NOMO-1 treated with DMSO at 0.1 percent for 48 hours (cell line): Measurements from ENCODE around the gene AXL.
"Not testable (repeated sequence)": the region's sequence is repeated elsewhere in the genome, so short reads cannot be mapped to it uniquely, and the experiment has no call there.

Experiments used
- DNase-seq: peaks from one replicate; lab custom pipeline; 2025; ENCODE audit not compliant: unreplicated experiment; lab: John Stamatoyannopoulos, UW

AXL gene

DNA sequence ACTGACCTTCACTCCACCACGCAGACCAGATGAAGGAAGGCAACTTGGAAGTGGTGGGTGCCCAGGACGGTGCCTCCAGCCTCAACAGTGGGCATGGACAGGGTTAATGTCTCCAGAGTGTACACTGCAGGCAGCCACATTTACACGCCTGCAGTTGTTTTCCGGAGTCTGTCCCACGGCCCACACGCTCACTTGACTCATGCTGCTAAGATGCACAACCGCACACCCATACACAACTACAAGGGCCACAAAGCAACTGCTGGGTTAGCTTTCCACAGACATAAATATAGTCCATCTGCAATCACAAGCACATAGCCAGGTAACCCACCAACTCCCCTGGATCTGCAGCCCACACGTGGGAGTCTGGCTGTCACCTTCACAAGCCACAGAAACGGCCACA lies 12.6 kb upstream of the AXL start:
- DNase-seq: no peak

DNA sequence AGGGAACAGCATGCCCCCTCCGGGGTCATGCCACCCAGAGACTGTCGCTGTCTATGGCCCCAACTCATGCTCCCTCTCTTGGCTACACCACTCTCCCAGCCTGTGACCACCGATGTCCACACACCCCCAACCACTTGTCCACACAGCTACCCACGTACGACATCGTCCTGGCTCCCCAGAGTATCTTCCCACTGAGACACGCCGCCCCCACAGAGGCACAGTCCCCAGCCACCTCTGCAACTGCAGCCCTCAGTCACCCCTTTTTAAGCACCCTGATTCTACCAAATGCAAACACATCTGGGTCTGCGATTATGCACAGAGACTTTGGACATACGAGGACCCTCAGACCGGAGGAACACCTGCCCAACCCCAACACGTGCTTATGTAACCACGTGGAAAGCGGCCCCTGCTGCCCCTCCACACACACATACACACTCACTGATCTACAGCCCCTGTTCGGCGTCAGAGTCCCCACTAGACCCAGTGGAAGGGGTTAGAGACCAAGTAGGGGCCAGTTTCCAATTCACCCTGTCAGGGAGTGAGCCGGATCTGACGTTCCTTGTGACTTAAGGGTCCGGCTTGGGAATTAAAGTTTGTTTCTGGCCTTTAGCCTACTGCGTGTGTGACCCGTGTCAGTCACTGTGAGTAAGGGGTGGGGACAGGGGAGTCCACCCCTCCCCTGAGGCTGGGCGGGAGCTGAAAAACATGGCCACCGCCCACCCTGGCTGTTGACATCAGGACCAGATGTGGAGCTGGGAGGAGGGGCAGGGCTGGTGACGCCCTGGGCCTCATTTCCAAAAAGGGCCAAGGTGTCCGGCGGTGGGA lies 11.9 kb upstream of the AXL start:
- no peak for DNase-seq

DNA sequence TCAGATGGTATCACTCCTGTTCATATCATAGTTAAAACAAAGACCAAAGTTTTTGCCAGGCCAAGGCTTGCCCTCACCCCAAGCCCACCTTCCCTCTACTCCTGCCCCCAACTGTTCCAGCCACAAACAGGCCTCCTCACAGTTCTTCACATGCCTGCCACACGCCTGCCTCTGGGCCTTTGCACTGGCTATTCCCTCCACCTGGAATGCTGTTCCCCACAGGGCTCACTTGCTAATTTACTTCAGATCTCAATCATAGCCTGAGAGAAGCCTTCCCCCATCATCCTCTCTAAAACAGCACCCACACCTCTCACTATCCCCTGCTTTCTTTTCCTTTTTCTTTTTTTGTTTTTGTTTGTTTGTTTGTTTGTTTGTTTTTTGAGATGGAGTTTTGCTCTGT lies 4.9 kb upstream of the AXL start:
- DNase-seq: no peak

- no peak for DNase-seq
Measured at GRCh38 chr19:41217741-41218140, 1.3 kb upstream of the AXL start.

- no peak for DNase-seq
Measured at GRCh38 chr19:41218249-41218614, 791 bp upstream of the AXL start.

DNA sequence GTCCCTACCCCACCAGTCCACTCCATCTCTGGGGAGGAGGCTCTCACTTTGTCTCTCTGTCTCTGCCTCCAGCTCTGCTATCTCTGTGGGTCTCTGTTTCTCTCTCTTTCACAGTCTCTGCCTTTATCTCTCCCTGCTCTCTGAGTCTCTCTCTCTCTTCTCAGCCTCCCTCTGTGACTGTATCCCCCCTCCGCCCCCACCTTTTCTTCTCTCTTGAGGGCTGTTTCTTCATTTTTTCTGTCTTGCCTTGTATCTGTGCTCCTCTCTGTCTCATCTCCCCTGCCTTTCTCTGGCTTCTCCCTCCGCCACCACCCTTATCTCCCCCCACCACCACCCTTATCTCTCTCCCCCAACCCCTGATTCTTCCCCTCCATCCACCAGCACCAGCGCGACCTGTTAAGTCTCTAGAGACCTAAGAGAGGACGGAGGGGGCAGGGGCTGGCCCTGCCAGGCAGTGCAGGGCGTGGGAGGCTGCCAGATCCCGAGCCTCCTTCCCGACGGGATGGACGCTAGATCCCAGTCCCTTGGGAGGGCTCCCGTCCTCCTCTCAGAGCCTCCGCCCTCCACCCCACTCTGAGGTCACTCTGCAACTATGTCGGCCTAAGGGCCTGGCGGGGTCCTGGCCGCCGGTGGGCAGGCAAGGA lies 1.0 kb downstream of the AXL start:
- no peak for DNase-seq

DNA sequence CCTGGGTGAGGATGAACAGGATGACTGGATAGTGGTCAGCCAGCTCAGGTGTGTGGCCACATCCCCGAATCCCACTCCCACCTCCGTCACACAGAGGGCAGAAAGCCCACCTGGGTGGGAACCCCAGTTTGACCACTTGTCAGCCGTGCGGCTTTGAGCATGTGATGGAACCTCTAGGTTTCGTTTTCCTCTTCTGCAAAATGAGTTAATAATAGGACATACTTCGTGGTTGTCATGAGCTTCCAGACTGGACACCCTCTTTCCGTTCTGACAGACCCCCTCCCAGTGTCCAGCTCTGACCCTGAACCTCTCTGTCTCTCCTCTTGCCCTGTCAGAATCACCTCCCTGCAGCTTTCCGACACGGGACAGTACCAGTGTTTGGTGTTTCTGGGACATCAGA lies 1.8 kb downstream of the AXL start:
- no peak for DNase-seq

DNA sequence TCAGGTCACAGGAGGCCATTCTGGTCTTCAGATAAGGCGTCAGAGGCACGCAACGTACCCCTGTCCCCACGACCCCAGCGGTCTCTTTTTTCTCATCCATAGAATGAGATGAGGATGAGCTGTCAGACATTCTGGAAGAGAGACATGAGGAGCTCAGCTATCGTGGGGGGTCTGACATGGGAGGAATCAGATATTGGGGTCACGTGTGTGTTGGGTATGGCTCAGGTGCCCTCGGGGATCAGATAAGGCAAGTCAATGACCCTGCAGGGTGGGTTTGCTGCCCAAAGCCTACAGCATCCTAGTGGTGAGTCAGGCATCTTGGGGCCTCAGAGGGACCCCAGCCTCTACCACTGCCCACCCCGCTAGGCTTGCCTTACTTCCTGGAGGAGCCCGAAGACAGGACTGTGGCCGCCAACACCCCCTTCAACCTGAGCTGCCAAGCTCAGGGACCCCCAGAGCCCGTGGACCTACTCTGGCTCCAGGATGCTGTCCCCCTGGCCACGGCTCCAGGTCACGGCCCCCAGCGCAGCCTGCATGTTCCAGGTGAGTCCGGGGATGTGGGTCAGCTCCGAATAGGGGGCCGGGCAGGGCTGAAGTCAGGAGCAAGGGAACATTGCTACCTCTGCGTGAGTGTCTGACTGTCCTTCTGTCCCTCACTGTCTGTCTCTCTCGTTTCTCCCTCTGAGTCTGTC lies 2.6 kb downstream of the AXL start:
- DNase-seq: no peak

- no peak for DNase-seq
Measured at GRCh38 chr19:41222240-41222639, 3.2 kb downstream of the AXL start.

DNA sequence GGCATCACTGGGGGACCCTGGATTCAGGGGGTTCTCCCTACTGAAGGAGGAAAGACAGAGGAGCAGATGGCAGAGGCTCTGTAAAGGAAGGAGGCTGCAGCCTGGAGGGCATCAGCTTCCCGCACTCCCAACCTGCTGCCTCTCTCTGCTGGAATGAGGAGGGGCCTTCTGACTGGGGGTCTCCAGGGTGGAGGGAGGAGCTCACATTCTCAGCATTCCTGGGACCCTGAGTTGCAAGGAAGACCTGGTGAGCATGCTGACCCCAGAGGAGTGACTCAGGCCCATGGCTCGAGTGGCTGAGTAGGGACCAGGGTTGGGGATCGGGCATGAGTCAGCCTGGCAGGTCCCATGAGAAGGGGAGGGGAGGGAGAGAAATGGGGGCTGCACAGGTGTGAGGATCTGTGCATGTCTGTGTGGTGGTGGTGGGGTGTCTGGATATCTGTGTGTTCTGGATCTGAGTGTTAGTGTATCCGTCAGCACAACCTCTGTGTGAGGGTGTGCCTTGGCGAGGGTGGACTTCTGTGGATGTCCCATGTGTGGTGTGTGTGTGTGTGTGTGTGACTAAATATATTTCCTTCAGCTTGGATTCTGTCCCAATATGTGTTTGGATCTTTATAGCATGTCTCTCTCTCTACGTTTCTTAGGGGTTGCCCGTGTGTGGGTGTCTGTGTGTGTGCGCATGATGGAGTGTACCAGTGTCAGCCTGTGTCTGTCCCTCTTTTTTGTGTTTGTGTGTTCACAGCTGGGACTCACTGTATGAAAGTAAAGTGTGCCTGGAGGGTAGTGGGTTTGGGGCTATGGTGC lies 4.6 kb downstream of the AXL start:
- no peak for DNase-seq

DNA sequence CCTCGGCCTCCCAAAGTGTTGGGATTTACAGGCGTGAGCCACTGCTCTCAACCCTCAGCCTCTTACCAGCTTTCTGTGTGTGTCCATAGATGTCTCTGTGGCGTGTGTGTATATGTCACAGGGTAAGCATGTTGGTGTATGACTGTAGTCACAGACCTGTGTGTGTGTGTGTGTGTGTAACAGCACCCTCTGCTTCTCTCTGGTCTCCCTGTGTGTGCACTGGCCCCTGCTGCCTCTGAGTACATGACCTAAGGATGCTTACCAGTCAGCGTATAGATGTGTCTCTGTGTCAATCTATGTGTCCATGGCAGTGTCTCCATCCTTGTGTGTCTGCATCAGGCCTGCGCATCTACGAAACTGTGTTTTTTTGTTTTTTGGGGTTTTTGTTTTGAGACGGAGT lies 5.6 kb downstream of the AXL start:
- DNase-seq: no peak

DNA sequence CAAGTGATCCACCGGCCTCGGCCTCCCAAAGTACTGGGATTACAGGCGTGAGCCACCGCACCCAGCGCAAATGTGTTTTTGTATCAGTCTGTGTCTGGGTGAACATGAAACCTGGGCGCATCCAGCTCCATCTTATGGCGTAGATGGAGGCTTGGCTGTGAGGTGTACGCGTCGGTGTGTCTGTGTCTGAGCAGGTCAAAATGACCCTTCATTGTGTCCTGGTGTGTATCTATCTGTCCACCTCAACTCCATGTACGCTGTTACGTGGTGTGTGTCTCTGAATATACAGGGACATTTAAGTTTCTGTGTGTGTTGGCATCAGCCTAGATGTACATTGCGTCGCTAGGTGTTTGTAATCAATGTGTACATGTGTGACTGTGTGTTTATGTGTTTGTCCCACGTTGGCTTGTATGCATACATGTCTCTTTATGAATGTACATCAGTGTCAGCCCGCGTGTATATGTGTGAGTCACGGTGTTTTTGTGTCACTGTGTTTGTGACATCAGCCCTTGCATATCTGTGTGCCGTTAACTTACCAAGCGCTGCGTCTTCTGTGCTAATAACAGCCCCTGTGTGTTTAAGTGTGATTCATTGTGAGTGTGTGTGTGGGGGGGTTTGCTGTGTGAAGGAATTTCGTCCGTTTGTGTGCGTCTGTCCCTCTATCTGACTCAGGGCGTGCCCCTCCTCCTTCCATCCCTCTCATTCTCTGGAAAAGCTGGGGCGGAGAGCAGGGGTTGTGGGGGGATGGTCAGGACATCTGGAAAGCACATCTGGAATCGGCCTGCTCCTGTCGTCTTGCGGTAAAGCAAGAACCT lies 6.4 kb downstream of the AXL start:
- DNase-seq: no peak

DNA sequence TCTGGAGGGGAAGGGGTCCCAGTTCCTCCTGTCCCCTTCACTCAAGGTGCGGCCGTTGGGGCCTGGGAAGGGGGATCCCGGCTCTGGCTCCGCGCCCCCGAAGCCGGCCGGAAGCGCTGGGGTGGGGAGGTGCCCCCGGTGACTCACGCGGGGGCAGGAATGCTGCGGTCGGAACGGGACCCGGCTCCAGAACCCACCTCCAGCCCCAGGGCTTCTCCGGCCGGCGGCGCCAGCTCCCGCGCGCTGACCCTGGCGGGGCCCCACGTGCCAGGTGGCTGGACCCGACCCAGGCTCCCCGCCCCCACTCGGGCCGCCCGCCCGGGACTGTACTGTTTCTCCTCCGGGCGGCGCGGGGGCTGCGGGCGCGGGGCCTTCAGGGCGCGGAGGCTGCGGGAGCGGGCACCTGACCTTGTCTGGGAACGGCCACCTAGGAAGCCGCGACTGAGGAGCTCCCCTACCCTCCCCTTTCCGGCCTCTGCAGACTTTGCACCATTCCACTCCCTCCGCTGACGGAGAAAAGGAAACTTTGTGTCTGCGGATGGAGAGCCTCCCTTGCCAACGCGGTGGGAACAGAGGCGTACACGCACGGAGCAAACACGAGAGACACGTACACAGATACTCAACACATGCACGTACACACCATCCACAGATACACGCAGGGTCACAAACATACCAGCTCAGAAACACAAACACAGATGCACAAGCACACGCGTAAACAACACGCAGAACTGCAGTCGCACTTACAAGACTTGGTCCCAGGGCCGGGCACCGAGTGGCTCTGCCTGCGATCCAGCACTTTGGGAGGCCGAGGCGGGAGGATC lies 7.2 kb downstream of the AXL start:
- DNase-seq: no peak

DNA sequence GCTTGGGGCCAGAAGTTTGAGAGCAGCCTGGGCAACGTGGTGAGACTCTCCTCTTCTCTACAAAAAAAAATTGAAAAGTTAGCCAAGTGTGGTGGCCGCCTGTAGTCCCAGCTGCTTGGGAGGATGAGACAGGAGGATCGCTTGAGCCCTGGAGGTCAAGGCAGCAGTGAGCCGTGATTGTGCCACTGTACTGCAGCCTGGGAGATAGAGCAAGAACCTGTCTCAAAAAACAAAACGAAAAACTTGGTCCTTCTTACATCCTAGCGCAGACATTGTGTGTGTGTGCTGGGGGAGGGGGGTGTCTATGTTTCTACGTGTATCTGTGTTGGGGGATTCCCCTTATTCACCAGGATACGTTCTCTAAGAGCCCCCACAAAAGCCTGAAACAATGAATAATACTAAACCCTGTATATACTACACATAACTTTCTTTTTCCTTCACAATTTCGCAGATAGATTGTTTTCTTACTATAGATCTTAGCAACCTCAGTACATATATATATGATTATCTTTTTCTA lies 7.9 kb downstream of the AXL start:
- DNase-seq: no peak

DNA sequence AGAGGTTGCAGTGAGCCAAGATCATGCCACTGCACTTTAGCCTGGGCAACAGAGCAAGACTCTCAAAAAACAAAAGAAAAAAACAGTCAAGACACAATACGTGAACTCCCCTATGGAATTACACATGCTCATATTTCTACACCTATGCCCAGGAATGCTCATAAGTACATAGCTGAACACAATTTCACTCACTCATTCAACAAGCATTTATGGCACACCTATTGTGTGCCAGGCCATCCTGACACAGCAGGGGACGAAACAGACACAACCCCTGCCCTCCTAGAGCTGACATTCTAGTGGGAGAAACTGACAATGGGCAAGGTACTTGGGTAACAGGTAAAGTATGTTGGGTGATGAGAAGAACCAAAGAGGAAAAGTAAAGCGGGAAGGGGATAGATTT lies 9.5 kb downstream of the AXL start:
- no peak for DNase-seq

DNA sequence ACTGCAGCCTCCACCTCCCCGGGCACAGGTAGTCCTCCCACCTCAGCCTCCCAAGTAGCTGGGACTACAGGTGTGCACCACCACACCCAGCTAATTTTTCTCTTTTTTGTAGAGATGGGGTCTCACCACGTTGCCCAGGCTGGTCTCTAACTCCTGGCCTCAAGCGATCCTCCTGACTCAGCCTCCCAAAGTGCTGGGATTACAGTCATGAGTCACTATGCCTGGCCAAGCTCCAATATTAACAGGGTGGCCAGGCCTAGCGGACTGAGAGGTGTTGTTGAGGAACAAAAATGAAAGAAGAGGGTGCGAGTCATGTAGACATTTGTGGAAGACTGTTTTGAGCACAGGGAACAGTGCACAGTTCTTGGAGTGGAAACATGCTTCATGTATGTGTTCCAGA lies 10.3 kb downstream of the AXL start:
- not testable (repeated sequence) for DNase-seq

DNA sequence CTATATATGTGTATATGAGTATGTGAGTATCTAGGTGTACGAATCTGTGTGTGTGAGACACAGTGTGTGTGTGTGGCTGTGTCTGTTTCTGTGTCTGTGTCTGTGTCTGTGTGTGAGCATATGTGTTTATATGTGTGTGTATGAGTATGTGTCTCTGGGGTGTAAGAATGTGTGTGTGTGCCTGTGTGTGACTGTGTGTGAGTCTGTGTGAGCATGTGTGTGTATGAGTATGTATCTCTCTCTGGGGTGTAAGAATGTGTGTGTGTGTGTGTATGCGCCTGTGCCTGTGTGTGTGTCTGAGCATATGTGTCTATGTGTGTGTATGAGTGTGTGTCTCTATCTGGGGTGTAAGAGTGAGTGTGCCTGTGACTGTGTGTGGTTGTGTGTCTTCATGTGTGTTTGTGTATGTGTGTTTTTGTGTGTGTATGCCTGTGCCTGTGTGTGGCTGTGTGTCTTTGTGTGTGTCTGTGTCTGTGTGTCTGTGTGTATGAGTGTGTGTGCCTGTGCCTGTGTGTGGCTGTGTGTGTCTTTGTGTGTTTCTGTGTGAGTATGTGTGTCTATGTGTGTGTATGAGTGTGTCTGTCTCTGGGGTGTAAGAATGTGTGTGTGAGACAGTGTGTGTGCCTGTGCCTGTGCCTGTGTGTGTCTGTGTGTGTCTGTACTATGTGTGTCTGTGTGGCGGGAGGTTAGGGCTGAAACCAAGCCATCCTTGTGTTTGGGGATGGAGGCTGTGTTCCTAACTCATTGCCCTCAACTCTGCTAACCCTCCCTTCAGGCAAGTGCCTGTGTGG lies 11.2 kb downstream of the AXL start:
- no peak for DNase-seq

DNA sequence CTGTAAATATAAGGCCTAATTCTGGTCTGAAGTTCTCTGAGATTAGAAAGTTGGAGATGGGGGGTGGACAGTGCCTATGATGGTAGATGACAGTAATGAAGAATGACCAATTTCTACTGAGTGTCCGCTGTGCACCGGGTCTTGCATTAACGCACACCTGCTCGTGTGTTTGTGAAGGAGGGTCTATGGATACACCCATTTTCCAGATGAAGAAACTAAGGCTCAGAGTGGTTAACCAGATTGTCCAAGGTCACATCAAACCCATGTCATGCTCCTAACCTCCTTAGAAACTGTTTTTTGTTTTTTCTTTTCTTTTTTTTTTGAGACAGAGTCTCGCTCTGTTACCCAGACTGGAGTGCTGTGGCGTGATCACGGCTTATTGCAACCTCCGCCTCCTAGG lies 13.7 kb downstream of the AXL start:
- no peak for DNase-seq

GRCh38 chr19:41233748-41234240 lies 14.8 kb downstream of the AXL start:
- DNase-seq: peak; percentile 59
